AG08396 (cell line): ENCODE measurements around the gene RBP5.

Experiments
- DNase-seq: peaks from one replicate; pipeline ENCODE4 v3.0.0; 2012; ENCODE audit warnings: low spot score, mixed read lengths

The RBP5 gene, protein sequence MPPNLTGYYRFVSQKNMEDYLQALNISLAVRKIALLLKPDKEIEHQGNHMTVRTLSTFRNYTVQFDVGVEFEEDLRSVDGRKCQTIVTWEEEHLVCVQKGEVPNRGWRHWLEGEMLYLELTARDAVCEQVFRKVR

DNA sequence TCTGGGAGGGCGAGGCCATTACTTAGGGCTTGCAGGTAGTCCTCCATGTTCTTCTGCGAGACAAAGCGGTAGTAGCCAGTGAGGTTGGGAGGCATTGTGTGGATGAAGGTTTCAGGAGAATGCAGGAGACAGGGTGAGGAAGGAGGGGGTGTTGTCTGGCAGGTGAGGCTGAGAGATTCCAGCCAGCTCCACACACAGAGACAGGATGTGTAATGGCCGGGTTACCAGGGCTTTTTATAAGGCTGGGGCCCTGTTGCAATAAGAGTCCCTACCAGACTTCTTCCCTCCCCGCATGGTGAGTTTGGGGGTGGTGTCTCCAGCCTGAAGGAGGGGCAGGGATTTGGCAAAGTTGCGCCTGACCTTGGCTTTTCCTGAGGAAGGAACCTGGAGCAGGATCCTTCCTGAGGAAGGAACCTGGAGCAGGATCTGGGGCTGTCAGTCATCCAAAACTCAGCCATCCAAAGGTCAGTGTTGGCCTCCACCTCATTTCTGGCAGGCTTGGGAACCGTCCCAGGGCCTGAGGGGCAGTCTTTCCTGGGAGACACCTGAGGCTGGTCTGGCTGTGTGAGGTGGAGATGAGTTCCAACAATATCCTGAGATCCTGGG lies at the start of gene RBP5:
TSS of gene RBP5 (minus strand) at position 209 of the 606 bp plus-strand sequence. CDS start at position 95, 114 bp downstream.
- DNase-seq, result no peak

DNA sequence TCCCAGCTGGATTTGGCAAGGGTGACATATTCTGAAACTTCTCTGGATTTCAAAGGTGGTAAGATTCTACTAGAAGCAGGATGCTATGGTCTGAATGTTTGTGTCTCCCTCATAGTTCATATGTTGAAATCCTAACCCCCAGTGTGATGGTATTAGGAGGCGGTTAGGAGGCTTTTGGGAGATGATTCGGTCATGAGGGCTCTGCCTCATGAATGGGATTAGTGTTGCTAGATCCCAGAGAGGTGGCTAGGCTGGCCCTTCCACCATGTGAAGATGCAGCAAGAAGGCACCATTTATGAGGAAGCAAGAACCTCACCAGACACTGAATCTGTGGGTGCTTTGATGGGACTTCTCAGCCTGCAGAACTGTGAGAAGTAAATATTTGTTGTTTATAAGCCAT lies 49.8 kb upstream of the RBP5 start:
- DNase-seq, result no peak

DNA sequence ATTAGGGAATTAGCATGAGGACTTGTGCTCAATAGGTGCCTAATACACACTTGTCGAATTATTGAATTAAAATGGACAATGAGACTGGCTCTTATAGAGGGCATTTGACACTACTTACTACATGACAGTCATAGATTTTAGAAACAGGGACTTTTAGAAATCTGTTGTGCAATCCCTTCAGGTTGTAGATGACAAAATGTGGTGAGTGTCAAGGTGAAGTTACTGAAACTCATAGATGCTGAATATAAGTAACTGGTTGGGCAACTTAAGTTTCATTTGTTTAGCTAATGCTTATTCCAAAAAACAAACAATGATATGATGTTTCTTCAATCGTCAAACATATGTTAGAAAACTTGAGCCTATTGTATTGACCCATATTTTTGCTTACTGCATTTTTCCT lies 47.9 kb upstream of the RBP5 start:
- DNase-seq, result no peak

DNA sequence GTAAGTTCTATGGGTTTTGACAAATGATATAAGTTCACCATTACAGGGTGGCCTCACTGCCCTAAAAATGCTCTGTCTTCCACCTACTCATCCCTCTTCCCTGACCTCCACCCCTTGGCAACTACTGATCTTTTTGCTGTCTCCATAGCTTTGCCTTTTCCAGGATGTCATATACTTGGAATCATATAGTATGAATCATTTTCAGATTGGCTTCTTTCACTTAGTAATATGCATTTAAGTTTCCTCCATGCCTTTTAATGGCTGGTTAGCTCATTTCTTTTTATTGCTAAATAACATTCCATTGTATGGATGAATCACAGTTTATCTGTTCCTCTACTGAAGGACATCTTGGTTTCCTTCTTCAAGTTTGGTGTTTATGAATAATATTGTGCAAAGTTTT lies 46.8 kb upstream of the RBP5 start:
- DNase-seq, result no peak

DNA sequence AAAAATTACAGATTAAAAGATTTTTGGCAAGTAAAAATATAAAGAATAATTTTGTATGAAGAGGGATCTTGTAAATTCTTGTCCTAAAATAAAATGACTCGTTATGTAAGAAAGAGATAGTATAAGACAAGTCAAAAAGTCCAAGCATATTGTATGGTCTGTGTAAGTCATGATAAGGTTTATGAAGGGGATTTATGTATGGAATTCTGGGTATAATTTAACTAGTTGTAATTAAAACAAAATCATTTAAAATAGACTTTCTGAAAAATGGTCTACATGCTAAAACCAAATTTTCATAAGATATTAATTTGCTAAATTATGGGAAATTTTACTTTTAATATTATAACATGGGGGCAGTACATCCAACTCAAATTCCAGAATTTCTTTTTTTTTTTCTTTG lies 43.2 kb upstream of the RBP5 start:
- no peak for DNase-seq

DNA sequence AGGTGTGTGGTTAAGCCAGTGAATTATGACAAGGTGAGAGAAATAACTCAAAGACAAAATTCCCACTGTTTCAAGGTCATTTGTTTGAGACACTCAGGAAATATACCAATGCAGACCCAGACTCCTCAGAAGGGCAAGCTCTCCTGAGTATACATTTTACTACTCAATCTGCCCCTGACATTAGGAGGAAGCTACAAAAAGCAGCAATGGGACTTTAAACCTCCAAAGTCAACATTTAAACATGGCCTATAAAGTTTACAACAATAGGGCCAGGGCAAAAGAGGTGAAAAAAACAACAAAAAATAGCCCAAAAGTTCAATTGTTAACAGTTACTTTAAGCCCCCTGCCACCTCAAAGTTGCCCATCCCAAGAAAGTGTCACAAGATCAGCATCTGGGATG lies 41.3 kb upstream of the RBP5 start:
- no peak for DNase-seq

DNA sequence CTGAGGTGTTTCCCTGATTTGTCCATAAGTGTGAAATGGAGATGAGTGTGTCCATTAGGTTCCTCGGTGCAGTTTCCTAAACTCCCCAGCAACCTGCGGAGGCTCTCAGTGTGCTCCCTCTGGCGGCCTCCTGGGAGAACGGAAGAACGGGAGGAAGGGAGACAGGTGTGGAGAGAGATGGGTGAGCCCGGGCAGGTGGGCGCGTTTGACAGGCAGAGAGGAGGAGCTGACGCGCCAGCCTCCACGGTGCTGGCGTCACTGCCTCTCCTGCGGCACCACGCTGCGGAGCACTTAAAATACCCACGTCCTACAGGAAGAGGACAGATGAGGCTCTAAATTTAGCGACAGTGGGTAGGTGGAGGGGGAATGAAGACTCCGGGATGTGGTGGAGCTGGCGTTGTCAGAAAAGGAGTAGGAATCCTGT lies 34.0 kb upstream of the RBP5 start:
- DNase-seq, result no peak

DNA sequence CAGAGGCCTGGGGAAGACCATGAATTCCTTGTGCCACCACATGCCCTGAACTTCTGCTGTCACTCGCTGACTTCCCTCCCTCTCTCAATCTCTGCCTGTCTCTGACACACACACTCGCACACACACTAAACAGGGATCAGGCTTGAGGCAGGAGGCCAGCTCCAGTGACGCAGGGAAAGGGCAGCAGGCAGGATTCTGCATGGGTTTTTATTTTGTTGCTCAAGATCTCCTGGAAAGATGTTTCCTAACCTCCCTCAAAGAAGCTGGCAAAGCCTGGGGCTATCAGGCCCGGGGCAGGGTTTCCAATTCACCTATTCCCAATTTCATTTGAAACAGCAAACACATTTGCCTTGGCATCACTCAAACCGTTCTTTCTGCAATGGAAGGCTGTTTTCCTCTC lies 33.1 kb upstream of the RBP5 start:
- DNase-seq, result peak; percentile 48

DNA sequence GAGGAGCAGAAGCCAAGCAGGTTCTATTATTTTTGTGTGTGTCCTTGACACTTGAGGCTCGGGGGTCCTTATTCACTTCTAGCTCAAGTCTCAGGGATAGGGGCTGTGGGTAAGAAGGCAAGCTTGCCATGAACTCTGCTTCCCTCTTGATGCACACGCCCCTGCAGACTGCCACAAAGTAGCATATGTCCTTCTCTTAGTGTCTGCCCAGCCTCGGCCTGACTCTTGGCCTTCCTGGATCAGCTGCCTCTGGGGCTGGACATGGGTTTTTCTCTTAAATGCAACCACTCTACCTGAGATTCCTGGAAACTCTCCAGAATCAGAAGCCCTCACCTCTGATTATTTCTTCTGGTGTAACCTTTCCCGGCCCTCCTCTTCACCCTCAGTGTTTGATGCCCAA lies 32.6 kb upstream of the RBP5 start:
- no peak for DNase-seq

DNA sequence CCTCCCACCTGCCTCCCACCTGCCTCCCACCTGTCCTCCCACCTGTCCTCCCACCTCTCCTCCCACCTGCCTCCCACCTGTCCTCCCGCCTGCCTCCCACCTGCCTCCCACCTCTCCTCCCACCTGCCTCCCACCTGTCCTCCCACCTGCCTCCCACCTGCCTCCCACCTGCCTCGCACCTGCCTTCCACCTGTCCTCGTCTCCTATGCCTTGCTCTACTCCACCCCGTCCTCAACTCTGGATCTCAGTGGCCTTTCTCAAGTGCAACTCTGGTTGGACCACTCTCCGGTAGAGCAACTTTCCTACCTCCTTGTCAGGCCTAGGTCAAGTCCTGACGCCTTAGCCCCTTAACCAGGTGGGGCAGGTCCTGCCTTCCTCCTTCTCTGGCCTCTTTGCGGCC lies 31.5 kb upstream of the RBP5 start:
- no peak for DNase-seq

DNA sequence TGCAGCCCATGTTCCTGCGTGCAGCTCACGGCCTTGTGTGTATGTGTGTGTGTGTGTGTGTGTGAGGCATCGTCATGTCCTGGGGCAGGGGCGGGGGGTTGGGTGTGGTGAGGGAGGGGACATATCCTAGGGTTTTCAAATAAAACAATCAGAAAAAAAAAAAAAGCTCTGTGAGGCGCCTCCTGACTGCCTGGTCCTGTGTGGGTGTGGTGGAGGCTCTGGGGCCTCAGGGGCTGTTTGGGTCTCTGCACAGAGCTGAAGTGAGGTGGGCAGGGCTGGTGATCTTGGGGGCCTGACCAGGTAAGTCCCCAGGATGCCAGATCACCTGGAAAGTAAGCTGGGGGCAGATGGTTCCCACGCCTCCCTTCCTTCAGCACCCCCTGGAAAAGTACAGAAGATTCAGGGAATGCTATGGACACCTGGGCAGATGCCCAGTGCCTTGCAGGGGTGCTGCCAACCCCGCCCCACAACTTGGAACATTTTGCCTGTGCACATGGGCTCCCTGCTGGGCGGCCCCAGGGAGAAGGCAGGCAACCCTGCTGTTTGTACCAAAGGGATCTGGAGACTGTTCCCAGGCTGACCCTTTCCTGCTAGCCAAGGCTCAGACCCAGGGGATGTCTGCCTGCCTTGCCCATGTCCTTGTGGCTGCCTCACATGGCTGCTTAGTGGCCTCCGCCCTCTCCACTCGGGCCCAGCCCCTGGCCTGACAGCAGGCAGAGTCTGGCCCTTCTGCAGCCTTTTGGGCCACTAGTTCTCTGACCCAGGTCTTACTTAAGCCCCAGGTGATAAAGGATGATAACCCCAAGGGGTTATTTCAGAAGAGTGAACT lies 30.3 kb upstream of the RBP5 start:
- peak; percentile 3 for DNase-seq

DNA sequence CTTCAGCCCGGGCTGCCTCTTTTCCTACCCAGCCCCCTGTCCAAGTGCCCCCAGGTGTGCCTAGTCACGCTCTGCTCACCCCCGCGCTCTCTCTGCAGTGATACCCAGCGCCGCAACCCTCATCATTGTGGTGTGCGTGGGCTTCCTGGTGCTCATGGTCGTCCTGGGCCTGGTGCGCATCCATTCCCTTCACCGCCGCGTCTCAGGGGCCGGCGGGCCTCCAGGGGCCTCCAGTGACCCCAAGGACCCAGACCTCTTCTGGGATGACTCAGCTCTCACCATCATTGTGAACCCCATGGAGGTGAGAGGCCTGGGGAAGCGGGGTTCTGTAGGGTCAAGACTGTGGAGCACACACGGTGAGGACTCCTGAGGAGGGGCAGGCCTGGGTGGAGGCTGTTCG lies 28.7 kb upstream of the RBP5 start:
- DNase-seq, result peak; percentile 2

DNA sequence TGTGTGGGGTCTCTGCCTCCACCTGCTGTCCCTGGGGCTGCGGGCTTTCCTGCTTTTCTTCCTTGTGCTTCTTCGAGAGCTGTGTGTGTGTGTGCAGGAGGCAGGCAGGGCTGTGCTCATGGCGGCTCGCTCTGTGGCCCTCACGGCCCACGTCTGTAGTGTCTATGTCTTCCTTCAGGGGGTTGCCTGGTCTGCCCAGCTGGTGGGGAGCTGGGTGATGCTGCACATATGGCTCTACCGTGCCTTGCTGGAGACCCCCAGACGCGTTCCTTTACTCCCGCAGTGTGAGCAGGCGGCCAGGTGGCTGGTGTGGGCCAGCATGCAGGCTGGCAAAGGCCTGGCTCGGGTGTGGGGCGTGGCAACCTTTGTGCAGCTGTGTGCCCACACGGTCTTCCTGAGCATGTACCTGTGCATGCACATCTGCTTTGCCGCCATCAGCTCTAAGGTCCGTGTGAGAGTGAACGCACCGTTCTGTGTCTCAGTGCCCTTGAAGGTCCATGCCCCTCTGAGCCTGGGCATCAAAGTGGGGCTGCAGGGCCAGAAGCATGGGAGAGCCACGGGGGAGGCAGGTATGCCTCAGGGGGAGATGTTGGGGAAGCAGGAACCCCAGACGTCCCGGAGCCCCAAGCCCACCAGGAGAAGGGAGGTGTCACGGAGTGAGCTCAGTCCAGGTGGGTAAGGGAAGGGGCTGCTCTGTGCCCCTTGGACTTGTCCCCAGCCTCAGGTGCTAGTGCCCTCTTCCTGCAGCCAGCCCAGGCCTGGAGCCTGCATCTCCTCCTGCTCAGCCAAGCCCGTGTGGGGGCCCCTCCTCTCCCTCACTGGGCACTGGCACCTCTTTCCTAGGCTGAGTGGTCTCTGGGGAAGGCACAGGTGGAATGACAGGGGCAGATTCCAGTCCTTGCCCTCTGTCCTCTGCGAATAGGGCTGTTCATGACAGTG lies 27.8 kb upstream of the RBP5 start:
- peak; percentile 2 for DNase-seq

DNA sequence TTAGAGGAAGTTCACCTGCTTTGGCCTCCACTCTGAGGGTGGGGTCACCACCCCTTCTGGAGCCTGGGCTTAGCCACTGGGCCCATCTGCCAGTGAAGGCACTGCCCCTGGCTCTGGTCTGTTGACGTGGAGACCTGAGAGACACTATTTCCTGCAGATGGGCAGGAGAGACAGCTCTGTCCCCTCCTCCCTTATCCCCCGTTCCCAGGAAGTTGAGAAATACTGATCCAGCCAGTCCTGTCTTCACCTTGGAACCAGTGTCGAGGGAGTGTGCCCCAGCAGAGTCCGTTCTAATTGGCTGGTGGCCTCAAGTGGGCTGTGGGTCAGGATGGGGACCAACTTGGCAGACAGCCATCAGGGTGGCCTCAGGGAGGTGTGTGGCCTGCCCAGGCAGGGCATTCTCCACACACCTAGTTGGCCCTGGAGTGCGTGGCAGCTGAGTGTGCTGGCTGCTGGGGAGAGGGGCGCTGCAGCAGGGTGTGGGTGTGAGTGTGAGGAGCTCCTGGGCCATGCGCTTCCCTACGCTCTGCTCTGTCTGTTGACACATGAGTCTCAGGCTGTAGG lies 26.9 kb upstream of the RBP5 start:
- DNase-seq, result peak; percentile 3

DNA sequence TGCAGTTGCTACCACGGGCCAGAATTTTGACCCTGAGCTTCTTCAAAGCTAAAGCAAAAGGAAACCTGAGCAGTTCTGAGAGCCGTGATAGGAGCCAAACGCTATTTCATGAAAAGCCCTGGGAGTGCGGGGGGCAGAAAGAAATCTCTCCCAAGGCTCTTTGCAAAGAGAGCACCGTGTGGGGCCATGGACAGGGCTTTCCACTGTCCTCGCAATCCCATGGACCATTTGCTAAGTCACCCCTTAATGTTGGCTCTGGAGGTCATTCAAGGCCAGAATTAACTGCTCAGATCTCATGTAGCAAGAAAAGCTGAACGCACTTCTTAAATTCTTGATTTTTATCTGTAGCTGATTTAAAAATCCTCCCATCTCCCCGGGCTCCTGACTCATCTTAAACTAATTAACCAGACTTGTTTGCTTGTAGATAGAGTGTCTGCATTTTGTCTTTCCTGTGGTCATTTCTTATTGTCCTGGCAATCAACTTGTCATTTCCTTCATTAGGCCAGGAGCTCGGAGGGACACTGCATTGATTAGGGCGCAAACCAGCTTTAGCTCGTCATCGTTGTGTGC lies 26.3 kb upstream of the RBP5 start:
- peak; percentile 2 for DNase-seq

DNA sequence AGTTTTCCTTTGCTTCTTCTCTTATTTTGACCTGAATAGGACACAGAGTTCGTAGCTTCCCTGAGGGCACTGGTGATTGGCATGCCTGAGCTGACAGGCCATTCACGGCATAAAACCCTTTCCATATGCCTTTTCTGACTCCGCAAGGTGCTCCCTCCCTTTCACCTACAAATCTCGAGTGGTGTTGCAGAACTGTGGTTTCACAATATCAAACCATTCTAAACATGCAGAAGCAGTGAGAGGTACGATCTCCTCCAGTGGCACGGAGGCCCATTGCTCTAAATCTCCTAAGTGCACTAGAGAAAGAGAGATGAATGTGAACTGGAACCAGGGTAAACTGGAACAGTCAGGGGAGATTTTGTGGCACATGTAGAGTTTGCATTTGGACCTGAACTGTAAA lies 25.4 kb upstream of the RBP5 start:
- DNase-seq, result no peak

DNA sequence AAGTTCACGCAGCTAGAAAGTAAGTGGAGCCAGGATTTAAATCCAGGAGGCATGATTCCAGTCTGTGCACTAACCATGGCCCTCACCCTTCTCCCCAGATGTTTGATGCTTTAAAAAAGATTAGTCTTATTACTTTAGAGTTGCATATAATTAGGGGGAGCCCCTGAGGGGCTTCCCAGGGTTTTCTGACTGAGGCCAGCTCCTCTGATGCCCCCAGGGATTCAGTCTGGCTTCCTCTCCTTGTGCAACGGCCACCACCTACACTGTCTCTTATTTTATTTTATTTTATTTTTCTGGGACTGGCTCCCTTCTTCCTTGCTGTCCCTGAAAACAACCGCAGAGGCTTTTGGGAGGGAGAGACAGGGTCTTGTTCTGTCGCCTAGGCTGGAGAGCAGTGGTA lies 24.1 kb upstream of the RBP5 start:
- DNase-seq, result no peak

DNA sequence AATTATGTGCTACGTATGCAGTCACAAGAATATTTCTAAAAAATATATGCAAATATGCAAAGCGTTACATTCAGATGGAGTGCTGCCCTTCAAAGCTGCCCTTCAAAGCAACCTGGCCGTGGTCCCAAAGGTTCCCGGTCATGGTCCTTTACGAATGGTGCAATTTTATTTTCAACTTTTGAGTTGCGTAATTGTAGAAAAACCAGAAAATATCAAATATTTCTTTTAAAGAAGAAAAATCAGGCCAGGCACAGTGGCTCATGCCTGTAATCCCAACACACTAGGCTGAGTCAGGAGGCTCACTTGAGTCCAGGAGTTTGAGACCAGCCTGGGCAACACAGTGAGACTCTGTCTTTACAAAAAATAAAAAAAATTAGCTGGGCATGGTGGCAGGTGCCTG lies 22.8 kb upstream of the RBP5 start:
- DNase-seq, result no peak

DNA sequence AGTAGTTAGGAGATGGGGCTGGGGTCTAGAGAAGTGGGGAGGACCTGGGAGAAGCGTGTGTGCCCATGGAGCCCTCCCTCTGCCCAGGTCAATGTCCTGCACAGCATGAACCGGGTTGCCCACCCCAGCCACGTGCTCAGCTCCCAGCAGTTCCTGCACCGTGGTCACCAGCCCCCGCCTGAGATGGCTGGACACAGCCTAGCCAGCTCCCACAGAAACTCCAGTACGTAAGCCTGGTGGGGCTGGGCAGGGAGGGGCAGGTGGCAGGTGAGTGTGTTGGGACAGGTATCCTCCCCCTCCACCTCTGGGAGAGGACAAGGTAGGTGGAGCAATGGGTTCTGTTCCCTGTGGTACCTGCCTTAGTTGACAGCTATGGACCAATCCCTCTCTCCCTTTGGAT lies 22.2 kb upstream of the RBP5 start:
- no peak for DNase-seq

DNA sequence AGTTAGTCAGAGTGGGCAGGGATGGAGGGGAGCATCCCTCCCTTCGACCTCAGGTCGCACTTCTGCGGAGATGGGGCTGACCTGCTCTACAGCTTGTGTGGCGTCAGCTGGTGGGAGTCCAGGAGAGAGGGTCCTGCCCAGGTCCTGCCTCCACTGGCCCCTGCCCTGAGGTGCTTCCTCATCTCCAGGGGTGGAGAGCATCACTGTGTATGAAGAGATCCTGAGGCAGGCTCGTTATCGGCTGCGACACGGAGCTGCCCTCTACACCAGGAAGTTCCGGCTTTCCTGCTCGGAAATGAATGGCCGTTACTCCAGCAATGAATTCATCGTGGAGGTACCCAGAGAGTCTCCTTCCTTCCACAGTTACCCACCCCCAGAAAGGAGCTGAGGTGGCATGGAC lies 21.7 kb upstream of the RBP5 start:
- DNase-seq, result no peak

DNA sequence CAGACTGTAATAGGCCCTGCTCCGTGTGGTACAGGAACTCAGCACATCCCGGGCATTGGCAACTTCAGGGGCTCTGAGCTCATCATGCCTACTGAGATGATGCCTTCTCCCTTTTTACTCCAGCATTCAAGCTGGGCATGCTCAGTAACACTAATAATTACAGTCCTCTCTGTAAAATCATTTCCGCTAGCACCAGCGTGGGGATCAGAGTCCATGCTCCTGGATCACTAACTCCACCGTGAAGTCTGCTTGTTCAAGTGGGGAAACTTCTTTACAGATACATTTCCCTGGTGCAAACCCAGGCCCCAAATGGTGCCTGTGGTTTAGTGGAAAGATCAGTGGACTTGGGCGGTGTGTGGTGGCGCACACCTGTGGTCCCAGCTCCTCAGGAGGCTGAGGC lies 18.2 kb upstream of the RBP5 start:
- DNase-seq, result no peak

DNA sequence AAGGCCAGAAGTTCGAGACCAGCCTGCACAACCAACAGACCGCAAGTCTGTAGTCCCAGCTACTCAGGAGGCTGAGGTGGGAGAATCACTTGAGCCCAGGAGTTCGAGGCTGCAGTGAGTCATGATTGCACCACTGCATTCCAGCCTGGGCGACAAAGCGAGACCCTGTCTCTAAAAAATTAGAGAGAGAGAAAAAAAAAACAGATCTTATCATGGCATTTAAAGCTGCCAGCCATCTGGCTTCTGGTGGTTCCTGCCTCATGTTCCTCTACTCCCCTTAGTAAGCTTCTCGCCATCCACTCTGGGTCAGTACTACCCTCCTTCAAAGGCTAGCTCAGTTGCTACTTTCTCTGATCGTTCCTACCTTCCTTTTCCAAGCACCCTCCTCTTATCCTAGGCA lies 17.5 kb upstream of the RBP5 start:
- DNase-seq, result no peak
